HG02571 (cell line): ENCODE measurements around the gene STARD9.
"Not testable (repeated sequence)": the region's sequence is repeated elsewhere in the genome, so short reads cannot be mapped to it uniquely, and the experiment has no call there.

Experiments
- ATAC-seq: cut with Tn5 transposase; IDR thresholded peaks from one replicate; pipeline ENCODE4 v1.9.1; 2021; ENCODE audit warnings: mild to moderate bottlenecking, moderate library complexity; ENCODE audit not compliant: unreplicated experiment

The STARD9 gene

DNA sequence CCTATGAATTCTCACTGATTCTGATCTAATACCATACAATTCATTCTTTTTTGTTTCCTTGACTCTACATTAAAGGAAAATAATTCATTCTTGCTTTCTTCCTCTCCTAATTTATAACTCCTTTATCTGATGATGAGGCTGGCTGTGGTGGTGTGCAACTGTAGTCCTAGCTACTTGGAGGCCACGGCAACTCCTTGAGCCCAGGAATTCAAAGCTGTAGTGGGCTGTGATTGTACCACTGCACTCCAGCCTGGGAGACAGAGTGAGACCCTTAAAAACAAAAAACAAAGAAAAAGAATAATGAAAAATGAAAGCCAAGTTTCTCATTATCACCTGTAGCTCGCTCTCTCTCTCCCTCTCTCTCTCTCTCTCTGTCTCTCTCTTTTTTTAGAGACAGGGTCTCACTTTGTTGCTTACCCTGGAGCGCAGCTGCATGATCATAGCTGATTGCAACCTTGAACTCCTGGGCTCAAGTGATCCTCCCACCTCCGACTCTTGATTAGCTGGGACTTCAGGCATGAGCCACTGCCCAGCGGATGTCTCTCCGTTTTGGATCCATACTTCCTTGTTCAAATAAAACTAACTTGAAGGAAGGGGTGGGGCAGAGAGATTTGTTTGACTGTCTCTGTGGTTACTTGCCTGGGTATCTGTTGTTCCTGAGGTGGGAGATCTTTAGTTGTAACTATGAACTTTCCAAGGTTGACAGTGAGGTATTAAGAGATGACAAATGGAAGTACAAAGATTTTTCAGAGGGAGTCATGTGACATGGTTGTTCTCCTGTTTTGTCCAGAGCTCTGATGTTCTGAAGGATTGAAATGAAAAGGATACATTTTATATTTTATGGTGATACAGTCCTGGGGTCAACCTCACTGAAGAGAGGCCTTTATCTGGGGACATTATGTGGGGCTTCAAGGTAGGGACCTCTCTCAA lies 46.9 kb downstream of the STARD9 start:
- ATAC-seq, result no peak

DNA sequence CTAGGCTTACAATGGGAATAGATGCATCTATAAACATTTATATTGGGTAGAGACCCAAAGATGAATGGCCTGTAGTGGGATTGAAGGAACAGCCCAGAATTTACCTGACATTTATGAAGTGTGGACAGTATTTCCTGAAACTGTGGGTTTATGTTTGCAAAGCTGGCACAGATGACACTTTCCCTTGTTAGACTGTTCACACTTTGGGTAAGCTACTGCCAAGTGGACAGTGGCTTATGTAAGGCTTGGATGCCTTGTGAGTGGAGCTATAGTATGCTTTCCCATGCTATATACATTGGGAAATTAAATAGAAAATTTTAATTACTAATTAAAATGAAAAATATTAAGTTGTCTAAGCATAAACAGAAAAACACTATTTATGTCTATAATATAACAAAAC lies 48.5 kb downstream of the STARD9 start:
- no peak for ATAC-seq

DNA sequence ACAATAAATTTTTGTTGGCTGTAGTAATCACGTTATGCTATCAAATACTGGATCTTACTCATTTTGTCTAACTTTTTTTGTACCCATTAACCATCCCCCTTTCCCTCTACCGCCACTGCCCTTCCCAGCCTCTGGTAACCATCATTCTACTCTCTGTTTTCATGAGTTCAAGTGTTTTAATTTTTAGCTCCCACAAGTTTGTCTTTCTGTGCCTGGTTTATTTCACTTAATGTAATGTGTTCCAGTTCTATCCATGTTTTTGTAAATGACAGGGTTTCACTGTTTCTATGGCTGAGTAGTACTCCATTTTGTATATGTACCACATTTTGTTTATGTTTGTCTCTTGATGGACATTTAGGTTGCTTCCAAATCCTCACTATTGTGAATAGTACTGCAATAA lies 52.1 kb downstream of the STARD9 start:
- ATAC-seq, result no peak

DNA sequence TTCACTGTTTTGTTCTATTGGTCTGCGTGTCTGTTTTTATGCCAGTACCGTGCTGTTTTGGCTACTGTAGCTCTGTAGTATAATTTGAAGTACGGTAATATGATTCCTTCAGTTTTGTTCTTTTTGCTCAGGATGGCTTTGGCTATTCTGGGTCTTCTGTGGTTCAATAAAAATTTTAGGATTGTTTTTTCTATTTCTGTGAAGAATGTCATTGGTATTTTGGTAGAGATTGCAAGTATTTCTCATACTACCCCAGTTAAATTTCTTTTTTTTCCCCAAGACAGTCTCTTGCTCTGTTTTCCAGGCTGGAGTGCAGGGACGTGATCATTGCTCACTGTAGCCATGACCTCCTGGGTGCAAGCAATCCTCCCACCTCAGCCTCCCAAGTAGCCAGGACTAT lies 53.4 kb downstream of the STARD9 start:
- no peak for ATAC-seq

DNA sequence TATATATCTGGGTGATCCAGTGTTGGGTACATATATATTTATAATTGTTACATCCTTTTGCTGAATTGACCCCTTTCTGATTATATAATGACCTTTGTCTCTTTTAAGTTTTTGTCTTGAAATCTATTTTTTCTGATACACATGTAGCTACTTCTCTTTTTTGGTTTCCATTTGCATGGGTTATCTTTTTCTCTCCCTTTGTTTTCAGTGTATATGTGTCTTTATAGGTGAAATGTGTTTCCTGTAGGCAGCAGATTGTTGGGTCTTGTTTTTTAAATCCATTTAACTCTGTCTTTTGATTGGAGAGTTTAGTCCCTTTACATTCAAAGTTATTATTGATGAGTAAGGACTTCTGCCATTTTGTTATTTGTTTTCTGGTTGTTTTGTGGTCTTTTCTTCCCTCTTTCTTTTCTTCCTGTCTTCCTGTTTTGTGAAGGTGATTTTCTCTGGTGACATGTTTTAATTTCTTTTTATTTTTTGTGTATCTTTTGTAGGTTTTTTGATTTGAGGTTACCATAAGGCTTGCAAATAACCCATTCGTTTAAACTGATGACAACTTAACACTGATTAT lies 56.8 kb downstream of the STARD9 start:
- no peak for ATAC-seq

DNA sequence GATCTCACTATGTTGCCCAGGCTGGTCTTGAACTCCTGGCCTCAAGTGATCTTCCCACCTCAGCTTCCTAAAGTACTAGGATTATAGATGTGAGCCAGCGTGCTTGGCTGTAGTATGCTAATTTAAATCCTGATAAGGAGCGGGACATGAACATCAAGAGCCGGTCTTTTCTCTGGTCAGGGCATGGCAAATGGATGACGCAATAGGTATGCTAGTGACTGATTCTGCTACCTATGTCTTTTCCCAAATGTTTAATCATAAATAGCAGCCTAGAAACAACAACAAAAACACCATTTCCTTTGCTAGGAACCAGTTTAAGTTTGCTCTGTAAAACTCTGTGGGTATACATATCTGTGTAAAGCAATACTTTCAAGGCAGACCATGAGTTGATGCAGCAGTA lies 64.7 kb downstream of the STARD9 start:
- ATAC-seq, result no peak

DNA sequence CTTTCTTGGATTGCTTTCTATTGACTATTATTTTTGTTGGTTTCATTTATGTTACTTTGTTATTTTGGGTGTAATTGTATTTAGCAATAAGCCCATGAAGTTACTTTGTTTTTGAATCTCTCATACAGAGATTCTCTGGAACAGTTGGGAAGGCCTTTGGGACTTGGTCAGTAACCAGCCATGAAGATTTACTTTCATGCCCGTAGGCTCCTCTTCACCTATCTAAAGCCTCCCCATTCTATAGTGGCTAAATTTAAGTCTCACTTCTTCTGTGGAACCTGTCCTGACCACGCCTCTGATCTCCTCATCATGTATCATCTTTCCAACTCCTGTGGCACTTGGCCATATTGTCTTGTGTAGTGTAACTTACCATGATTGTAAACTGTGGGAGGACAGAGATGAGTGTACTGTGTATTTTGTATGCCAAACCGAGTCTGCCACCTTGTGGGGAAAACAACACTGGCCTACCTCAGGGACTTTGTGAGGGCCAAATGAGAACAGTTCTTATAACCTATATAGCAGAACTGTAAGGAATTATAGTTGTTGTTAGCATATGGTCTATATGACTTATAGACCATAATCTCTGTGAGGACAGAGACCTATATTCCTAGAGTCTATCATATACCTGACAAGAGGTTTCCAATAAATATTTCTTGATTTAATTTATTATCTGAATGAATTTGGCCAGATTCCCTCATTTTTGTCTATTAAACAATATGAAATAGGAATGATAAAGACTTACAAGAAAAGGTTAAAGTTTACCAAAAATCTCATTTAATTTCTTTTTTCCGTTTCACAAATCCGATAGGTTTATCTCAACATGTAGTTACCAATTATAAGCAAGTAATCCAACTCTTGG lies 75.0 kb downstream of the STARD9 start:
- ATAC-seq, result no peak

DNA sequence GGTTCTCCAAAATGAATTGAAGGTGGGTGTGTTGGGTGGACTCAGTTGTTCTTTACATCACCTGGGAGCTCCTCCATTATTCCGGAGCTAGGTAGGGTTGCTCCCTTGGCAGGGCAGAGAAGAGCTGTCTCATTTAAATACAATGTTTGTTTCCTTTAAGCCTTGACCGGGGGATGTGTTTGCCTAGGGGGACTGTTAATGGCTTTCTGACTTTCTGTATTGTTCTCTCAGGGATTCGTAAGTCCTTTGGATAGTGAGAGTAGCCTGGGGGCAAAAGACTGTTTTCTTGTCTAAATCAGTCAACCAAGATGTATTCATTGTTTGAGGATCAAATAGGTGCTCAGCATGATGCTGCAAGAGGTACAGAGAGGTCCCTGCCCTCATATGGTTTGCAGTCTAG lies 90.4 kb downstream of the STARD9 start:
- ATAC-seq, result no peak

DNA sequence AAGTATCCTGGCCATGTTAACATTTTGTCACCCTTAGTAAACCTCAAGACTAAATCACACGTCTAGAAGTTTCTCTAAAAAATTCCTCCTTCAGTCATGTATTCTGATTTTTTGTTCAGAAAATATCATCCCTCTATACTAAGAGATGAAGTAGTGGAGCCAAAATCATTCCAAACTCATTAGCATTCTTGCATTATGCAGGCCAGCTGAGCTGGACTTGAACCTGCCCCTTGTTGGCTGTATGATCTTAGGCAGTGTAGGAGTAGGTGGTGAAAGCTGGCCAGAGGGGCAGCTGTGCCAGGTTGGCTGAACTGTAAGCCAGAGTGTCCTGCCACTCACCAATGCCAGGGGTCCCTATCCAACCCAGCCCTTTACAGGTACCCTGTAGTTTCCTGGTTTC lies 92.4 kb downstream of the STARD9 start:
- ATAC-seq, result no peak

DNA sequence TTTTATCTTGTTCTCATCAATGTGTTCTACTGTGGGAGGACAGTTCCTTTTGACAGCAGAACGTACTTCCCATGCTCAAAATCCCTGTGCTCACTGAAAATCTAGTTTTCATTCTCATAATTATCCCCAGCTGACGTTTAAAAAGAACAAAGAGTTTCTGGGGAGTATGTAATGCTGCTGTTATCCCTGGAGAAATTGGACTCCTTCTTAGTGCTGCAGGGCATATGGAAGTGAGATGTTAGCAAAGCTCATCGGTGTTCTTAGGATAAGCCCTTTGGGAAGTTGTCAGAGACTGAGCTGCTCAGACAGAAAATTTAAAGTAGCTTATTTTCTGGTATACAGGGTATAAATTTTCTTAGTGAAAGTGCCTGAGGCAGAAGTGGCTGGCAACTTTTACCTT lies 95.0 kb downstream of the STARD9 start:
- no peak for ATAC-seq

DNA sequence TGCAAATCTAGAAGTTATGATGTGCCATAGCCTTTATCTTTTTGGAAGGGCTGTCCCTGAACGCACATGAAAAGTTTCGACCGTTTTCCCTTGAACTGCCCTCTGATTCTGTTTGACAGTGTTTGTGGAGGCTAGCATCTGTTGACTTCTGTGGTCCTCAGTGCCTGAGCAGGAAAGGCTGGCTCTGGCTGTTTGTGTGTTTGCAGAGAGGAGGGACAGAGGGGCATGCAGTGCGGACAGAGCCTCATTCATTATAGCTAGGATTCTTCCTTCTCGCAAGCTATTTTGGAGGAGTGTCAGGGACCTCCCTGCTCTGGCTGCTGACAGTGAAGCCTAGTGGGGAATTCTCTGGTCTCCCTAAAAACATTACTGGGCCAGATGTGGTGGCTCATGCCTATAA lies 97.0 kb downstream of the STARD9 start:
- ATAC-seq, result no peak

DNA sequence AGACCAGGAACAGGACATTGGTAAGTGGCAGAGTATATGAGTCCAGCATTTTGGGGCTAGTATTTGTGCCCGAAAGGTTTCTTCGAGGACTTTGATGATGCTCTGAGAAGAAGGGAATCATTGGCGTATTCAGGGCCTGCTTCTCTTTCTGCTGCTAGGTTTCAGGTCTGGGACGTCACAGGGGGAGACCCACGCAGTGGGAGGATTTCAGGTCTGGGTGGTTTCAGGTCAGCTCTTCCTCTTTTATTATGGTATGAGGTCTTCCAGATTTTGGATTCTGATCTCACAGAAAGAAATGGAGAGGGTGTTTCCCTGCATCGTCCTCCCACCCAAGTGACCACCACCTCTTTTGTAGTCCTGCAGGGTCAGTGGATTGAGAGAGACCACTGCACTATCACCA lies 99.1 kb downstream of the STARD9 start:
- no peak for ATAC-seq

DNA sequence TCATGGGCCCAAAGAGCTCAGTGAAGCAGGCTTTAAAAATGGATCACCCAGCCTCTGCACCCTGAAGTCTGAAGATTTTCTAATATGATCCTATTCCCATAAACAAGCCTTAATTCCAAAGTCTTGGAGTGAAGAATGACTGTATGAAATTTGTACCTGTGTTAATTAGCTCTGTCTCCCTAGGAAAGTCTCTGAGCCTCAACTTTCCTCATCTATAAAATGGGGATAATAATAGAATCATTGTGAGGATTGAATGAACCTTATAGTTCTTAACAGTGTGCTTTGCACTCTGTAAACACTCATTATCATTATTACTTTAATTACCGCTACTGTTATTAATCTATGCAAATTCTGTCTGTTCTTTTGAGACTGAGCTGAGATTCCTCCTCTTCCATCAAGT lies 99.6 kb downstream of the STARD9 start:
- ATAC-seq, result no peak

DNA sequence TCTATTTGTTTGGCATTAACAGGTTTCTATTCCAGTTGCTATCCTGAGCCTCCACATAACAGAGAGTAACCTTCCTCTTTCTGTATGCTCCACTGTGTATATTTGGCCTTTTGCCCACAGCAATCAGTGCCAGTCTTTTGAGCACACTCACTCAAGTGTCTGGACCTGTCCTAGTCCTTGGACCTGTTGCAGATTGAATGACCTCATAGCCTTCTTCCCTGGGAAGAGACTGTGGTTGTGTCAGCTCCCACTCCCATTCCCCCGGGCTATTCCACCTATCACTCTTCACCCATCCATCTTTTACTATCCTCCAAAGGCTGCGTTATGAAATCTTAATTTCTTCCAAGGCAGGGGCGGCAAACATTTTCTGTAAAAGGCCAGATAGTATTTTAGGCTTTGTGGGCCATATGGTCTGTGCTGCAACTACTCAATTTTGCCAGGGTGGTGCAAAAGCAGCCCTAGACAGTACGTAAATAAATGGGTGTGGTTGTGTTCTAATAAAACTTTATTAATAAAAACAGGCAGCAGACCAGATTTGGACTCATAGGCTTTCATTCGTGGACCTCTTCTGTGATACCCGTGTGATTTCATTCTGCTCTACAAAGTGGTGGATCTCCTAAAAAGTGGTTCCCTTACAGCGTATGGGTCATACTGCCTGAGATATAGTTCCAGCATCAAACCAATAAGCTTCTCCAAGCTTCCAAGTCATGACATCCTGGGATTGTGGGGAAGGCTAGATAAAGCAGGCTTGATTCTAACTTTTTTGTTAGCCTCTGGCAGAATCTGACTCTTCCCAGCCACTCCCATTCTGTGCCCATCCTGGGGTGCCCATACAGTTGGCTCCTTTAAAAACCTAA lies 104.1 kb downstream of the STARD9 start:
- no peak for ATAC-seq

DNA sequence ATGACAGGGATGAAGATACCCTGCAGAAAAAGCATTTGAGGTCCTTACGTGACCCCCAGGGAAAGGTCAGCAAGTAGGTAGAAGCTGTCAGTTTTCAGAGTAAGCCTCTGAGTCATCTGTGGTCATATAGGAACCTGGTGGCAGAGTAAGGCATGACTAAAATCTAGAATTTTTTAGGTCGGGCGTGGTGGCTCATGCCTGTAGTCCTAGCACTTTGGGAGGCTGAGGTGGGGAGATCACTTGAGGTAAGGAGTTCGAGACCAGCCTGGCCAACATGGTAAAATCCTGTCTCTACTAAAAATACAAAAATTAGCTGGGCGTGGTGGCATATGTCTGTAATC lies 104.7 kb downstream of the STARD9 start:
- ATAC-seq, result not testable (repeated sequence)

DNA sequence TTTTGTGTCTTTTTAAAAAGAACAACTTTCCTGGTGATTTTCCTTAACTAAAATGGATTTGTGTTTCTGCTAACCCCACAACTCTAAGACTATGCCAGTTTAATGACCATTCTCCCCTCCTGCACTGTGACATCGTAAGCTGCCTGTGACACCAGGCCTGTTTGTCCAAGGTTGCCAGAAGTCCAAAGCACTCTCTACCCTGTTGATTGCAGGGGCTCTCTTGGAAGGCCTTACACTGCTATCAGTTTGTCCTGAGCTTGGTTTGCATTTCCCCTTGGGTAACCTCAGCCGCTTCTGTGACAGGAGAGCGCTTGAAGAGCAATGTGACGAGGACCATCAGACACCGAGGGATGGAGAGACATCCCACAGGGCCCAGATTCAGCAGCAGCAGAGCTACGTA lies 105.7 kb downstream of the STARD9 start:
- ATAC-seq, result no peak

DNA sequence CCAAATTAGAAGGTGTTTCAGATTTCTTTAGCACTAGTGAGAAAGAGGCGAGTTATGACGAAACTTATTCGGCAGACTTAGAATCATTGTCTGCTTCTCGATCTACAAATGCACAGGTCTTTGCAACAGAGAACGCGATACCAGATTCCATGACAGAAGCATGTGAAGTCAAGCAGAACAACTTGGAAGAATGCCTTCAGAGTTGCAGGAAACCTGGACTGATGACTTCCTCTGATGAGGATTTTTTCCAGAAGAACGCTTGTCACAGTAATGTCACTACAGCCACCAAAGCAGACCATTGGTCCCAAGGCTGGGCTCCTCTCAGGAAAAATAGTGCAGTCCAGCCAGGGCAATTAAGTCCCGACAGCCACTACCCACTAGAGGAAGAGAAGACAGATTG lies 110.9 kb downstream of the STARD9 start:
- ATAC-seq, result no peak

DNA sequence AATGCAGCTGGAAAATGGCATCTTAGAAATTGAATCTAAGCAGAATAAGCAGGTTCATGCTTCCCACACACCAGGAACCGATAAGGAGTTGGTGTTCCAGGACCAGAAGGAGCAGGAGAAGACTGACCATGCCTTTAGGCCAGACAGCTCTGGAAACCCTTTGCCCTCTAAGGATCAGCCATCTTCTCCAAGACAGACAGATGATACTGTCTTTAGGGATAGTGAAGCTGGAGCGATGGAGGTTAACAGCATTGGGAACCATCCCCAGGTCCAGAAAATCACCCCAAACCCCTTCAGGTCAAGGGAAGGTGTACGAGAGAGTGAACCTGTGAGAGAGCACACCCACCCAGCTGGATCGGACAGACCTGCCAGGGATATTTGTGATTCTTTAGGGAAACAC lies 112.3 kb downstream of the STARD9 start:
- ATAC-seq, result no peak

DNA sequence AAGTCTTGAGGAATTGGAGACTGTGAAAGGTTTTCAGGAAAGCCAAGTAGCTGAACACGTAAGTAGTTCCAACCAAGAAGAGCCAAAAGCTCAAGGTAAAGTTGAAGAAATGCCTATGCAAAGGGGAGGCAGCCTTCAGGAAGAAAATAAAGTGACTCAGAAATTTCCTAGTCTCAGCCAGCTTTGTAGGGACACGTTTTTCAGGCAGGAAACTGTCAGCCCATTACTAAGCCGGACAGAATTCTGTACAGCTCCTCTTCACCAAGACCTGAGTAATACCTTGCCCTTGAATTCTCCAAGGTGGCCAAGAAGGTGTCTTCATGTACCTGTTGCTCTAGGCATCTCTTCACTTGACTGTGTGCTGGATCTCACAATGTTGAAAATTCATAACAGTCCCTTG lies 112.9 kb downstream of the STARD9 start:
- ATAC-seq, result no peak

DNA sequence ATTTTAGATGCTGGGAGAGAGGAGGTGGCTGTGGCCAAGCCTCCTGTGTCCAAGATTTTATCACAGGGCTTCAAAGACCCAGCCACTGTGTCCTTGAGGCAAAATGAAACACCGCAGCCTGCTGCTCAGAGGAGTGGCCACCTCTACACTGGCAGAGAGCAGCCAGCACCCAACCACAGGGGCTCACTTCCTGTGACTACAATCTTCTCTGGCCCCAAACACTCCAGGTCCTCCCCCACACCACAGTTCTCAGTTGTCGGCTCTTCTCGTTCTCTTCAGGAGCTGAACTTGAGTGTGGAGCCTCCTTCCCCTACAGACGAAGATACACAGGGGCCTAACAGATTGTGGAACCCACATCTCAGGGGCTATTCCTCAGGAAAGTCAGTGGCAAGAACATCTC lies 115.9 kb downstream of the STARD9 start:
- no peak for ATAC-seq

DNA sequence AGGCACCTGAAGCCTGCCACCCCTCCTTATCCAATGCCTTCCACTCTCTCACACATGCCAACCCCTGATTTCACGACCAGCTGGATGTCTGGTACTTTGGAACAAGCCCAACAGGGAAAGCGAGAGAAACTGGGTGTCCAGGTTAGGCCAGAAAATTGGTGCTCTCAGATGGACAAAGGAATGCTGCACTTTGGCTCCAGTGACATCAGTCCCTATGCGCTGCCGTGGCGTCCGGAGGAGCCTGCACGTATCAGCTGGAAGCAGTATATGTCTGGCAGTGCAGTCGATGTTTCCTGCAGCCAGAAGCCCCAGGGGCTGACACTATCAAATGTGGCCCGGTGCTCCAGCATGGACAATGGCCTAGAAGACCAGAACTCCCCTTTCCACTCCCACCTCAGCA lies 116.4 kb downstream of the STARD9 start:
- no peak for ATAC-seq
